HG02642 (cell line): ENCODE data around the gene CCBE1.

ENCODE experiments used
- ATAC-seq: cut with Tn5 transposase; IDR thresholded peaks from one replicate; pipeline ENCODE4 v1.9.1; 2021; ENCODE audit warnings: mild to moderate bottlenecking; ENCODE audit not compliant: unreplicated experiment, poor library complexity

Gene CCBE1

GRCh38 chr18:59577386-59577655, 119.9 kb downstream of the CCBE1 start:
- no peak for ATAC-seq

- no peak for ATAC-seq
Observed at GRCh38 chr18:59576541-59577385, 120.5 kb downstream of the CCBE1 start.

GRCh38 chr18:59575995-59576394, 121.2 kb downstream of the CCBE1 start:
- no peak for ATAC-seq

GRCh38 chr18:59573962-59574361, 123.3 kb downstream of the CCBE1 start:
- ATAC-seq, result no peak

GRCh38 chr18:59571902-59572301, 125.3 kb downstream of the CCBE1 start:
- ATAC-seq, result no peak

GRCh38 chr18:59570796-59571195, 126.4 kb downstream of the CCBE1 start:
- ATAC-seq, result no peak

- ATAC-seq, result no peak
Observed at GRCh38 chr18:59570101-59570775, 127.0 kb downstream of the CCBE1 start.

- ATAC-seq, result no peak
Observed at GRCh38 chr18:59569390-59569791, 127.8 kb downstream of the CCBE1 start.

- no peak for ATAC-seq
Observed at GRCh38 chr18:59567431-59567830, 129.8 kb downstream of the CCBE1 start.

GRCh38 chr18:59566533-59566971, 130.7 kb downstream of the CCBE1 start:
- ATAC-seq, result no peak

- ATAC-seq, result no peak
Observed at GRCh38 chr18:59565957-59566356, 131.3 kb downstream of the CCBE1 start.

- ATAC-seq, result no peak
Observed at GRCh38 chr18:59564561-59564960, 132.7 kb downstream of the CCBE1 start.

GRCh38 chr18:59563176-59563785, 133.9 kb downstream of the CCBE1 start:
- no peak for ATAC-seq

GRCh38 chr18:59562751-59563150, 134.5 kb downstream of the CCBE1 start:
- ATAC-seq, result no peak

GRCh38 chr18:59561612-59562011, 135.6 kb downstream of the CCBE1 start:
- ATAC-seq, result no peak

GRCh38 chr18:59560556-59560955, 136.7 kb downstream of the CCBE1 start:
- ATAC-seq, result no peak

- no peak for ATAC-seq
Observed at GRCh38 chr18:59559528-59559927, 137.7 kb downstream of the CCBE1 start.

GRCh38 chr18:59555995-59556659, 141.1 kb downstream of the CCBE1 start:
- ATAC-seq, result no peak

GRCh38 chr18:59554796-59555335, 142.4 kb downstream of the CCBE1 start:
- no peak for ATAC-seq

GRCh38 chr18:59553273-59553870, 143.9 kb downstream of the CCBE1 start:
- ATAC-seq, result no peak
